ENCODE data around the gene XCL1.
"Not testable (repeated sequence)": the region's sequence is repeated elsewhere in the genome, so short reads cannot be mapped to it uniquely, and the experiment has no call there.

XCL1 gene, protein sequence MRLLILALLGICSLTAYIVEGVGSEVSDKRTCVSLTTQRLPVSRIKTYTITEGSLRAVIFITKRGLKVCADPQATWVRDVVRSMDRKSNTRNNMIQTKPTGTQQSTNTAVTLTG

DNA sequence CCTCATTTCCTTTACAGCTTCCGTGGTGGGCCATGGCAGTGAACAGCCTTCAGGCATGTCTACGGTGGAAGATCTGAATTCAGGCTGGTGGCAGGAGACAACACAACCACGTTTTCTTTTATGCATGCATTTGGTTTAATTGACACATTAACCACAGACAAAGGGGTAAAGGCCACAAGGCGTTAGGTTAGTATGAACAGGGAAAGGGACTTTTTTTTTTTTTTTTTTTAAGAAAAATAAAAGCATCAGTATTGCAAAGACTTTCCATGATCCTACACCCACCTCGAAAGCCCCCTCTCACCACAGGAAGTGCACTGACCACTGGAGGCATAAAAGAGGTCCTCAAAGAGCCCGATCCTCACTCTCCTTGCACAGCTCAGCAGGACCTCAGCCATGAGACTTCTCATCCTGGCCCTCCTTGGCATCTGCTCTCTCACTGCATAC lies at the start of gene XCL1:
Gene XCL1 (plus strand): TSS at position 361 of the 444 bp plus-strand sequence. CDS start 33 bp downstream, at position 394.
- DNase-seq: not testable (repeated sequence)

DNA sequence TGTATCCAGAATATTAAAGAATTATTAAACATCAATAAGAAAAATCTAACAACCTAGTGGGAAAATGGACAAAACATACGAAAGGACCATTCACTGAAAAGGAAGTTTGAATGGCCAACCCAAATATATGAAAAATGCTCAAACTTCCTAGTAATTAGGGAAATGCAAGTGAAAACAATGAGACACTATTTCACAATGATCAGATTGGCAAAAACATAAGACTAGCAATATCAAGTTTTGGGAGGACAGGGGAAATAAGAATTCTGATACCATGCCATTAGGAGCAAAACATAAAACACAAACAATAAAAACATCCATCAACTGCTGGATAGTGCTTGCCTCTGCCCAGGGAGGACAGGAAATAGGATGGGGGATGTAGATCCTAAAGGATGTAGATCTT lies 46.9 kb upstream of the XCL1 start:
- DNase-seq: no peak

DNA sequence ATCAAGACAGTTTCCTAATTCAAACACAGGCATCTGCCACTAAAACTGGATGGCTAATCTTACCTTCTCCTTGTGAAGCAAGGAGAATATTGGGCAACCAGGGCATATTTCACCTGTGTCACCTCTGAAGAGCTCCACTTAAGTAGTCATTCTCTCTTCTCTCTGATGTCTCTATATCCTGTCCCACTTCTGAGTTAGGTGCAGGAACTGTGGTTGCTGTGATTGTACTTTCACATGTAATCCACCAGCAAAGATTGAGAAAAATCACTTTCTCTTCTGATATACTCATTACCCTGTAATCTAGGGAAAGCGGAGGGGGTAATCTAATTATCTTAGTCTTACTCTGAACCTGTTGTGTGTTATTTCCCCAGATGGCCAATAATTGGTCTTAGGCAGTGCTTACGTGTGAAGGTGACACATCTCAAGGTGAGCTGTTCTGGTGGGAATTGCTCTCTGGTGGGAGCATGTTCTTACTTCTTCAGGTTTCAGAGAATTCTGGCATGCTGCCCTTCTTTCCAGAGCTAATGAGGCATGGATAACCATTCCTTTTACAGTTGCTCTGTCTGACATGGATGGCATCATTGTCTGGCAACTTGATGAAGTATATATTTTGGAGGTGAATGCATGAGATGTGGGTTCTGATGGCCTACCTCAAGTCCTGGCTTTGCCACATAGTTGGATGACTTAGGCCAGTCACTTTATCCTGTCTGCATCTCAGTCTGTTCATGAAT lies 44.6 kb upstream of the XCL1 start:
- DNase-seq: no peak

DNA sequence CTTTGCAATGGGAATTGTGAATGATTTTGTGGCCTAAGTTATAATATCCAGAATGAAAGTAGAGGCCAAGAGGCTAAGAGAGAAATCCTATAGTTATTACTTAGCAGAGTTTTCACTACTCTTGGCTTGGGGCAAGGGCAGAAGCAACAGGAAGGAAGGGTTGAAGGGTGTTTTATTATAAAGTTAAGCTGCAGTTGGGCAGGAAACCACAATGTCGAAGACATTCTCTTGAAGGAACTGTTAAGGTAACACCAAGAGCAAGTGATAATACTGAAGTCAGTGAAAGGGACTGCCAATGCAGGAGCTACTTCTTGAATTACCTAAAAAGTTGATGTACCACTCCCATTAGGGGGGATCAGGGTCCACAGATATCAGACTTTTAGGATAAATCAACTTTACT lies 40.9 kb upstream of the XCL1 start:
- DNase-seq: no peak

DNA sequence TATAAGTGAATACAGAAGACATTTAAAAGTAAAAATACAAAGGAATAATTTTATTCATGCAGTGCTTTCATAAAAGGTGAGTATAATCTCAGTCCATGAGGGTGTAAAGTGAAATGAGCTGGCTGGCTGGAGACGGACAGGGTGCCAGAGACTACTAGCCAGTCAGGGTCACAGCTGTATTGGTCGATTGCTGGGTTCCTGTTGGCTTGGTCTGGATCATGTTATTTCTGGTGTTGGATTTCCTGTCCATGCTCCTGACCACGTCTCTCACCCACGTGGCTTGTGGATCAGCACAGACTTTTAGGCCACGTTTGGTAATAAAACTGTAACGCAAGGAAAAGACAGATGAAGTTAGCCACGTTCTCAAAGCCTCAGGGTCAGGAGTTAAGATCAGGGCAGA lies 35.6 kb upstream of the XCL1 start:
- DNase-seq: not testable (repeated sequence)

DNA sequence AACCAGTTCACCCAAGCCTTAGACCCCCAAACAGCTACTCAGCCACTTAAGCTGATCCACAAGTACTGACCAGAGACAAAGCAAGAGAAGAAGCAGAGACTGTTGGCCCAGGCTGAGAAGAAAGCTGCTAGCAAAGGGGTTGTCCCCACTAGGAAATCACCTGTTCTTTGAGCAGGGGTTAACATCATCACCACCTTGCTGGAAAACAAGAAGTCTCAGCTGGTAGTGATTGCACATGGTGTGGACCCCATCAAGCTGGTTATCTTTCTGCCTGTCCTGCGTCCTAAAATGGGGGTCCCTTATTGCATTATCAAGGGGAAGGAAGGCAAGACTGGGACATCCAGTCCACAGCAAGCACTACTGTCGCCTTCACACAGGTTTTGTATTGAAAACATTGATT lies 33.4 kb upstream of the XCL1 start:
- DNase-seq: not testable (repeated sequence)

DNA sequence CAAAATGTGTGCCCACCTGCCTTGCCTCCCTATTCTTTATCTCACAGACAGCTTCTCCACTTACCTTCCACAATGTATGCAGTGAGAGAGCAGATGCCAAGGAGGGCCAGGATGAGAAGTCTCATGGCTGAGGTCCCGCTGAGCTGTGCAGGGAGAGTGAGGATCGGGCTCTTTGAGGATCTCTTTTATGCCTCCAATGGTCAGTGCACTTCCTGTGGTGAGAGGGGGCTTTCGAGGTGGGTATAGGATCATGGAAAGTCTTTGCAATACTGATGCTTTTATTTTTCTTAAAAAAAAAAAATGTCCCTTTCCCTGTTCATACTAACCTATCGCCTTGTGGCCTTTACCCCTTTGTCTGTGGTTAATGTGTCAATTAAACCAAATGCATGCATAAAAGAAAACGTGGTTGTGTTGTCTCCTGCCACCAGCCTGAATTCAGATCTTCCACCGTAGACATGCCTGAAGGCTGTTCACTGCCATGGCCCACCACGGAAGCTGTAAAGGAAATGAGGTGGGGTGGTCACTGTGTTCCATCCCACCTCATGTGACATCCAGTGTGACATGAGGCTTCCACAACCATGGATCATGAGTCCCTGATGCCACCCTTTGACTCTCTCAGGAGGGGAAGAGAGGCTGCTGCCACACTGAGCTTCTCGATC lies 32.4 kb upstream of the XCL1 start, which contains the start of gene XCL2:
Gene XCL2 (minus strand): TSS at position 158 of the 659 bp plus-strand sequence. CDS start 33 bp downstream, at position 125.
- DNase-seq: not testable (repeated sequence)

DNA sequence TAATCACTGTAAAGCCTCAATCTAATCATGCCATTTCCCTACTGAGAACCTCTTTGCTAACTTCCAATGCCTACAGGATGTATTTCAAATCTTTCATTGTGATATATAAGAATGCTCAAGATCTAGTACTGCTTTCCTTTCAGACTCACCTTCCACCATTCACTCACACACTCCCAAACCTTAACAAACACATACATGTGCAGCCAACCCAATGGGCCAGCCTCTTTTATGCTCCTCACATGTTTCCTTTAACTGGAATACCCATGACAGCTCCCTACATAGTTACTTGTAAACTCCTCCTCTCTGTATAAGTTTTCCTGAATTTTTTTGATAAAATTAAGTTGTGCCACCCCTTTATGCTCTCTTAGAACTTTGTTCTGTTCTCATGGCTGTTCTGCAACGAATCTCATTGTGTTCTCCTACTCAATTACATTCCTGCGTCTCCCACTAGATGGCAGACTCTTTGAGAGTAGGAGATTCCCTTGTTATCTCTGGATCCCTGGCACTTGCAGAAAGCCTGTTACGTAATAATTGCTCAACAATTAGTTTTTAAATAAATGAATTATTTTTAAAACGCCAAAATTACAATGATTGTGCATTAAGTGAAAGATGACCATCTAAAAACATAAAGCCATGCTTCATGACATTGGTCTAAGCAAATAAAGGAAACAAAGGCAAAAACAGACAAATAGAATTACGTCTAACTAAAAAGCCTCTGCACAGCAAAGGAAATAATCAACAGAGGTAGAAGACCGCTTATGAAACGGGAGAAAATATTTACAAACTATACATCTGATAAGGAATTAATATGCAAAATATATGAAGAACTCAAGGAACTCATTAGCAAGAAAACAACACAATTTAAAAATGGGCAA lies 30.5 kb upstream of the XCL1 start:
- DNase-seq: not testable (repeated sequence)

DNA sequence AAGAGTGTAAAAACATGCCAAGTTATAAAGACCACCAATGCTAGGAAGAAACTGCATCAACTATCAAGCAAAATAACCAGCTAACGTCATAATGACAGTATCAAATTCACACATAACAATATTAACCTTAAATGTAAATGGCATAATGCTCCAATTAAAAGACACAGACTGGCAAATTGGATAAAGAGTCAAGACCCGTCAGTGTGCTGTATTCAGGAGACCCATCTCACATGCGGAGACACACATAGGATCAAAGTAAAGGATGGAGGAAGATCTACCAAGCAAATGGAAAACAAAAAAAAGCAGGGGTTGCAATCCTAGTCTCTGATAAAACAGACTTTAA lies 29.9 kb upstream of the XCL1 start:
- DNase-seq: not testable (repeated sequence)

DNA sequence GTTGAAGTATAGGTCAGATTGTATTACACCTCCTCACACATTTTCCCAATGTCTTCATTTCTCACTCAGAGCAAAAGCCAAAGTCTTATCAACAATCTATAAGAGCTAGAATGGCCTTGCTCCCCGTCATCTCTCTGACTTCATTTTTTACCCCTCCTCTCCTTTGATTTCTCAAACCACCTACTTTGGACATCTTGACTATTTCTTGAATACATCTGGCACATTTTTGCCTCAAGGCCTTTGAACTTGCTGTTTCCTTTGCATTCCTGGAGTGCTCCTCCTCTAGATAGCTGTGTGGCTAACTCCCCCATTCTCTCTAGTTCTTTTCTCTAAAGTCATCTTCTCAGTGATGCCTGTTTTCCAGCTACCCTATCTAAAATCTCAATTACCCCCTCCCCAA lies 25.4 kb upstream of the XCL1 start:
- DNase-seq: no peak

DNA sequence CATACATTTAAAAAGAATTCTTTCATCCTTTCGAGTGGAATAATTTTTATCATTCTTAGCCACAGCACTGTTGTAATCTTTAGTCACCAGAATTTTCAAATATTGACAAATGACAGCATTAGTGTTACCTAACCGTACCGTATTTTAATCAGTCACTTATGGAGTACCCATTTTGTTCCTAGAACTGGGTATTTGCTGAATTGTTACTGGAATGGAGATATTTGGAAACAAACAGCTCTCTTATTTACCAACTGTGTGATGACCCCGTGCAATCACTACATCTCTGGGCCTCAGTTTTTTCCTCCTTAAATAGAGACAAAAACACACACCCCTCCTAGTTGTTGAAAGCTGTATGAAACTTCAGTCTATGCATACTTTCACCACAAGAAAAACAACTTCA lies 24.7 kb upstream of the XCL1 start:
- DNase-seq: no peak

DNA sequence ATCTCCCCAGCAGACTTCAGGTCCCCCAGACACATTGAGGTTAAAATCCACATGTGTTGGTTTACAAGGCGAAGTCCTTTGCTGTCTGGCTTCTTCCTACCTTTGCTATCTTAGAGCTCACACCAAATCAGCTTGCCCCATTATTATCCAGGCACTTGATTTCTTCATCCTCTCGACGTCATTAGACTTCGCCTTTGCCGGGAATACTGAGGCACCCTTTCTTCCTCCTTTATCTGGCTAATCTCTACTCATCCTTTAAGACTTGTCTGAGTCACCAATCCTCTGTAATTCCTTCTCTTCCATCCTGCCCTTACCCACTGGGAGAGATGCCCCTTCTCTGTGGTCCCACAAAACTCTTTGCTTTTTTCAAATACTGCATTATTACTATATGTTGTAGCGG lies 23.4 kb upstream of the XCL1 start:
- no peak for DNase-seq

DNA sequence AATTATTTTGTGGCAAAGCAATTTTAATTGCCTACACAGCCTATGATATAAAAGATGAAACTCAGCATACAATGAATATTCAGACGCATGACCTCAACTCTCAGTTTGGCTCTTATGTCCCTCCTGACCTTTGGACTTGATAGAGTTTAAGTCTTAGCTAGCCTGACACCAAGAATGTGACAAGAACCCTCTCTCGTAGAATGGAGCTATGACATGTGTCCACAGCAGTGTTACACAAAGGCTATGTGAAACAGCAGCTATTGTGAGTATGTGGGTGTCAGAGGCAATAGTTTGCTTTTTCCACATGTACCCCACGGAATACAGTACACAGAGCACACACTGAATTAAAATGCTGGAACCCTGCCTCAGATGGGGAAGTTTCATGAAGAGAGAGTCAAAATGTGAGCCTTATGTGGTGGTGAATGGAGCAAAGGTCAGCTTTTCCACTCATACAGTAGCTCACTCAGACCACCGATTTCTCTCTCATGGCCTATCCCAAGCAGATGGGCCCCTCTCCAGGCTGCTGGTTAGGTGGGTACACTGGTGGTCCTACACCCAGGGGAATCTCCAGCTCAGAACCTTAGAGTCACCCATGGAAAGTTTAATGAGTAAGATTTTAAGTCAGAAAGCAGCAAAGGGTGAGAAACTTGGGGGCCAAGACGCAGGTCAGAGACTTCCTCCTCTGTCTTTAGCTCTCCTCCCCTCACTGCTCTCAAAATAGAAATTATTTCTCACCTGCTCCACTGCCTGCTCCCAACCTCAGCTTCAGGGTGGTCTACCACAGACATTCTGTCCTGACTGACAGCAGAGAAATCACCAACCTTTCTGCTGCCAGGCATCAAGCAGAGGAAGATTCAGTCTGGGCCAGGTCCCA lies 22.5 kb upstream of the XCL1 start:
- no peak for DNase-seq

DNA sequence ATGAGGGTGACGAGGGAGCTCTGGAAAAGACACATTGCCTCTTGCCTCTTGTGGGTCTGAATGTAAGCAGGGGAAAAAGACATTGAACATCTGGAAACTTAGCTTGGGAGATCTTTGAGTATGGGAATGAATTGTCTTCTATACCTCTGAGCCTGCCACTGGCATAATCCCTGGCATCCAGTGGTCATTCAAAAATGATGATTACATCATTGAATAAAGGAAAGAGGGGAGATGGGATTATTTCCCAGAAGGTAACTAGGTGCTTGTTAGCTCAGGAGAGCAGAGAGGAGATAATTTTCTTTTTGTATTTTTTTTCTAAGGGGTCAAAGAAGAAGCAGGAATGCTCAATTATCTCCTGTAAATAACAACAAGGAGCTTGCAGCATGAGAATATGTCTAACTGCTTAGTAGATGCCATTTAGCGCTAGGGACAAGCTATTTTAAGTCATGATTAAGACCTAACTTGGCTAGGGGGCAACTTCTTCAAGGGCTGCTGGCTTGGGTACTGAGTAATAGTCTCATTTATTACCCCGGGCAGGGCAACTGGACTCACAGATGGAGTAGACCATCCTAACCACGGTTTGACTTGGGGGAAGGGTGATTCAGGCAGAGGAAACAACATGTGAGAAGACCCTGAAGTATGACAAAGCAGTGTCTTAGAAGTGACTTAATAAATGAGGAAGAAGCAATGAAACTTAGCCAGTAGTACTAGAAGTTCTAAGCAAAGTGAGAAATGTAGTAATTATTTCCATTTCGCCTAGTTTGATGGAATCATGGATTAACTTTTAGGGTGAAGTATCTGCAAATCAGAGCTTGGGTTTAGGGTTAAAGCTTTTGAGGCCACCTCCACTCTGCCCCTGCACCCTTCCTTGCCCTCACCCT lies 21.6 kb upstream of the XCL1 start:
- DNase-seq: no peak

DNA sequence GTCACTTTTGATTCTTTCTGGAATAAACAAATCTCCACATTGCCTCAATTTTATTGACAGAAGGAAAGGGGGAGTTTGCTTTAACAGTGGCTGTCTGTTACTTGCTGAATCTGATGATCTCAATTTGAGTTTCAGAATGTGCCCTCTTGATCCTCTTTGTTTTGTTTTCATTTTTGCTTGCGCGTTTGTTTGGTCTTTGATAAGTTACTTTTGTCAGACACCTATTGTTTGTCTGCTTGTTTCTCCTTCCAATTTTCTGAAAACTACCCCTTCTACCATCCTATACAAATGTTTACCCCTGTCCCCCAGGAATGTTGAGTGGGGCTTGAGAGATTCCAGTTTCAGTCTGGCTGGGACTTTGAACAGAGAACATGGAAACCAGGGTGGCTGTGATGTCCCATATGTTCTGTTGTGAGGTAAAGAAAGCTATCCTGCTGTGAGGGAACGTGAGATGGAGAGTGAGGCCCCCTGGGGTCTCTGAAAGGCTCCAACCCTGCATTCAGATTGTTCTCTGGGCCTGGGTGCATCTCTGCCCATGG lies 20.8 kb upstream of the XCL1 start:
- DNase-seq: no peak

DNA sequence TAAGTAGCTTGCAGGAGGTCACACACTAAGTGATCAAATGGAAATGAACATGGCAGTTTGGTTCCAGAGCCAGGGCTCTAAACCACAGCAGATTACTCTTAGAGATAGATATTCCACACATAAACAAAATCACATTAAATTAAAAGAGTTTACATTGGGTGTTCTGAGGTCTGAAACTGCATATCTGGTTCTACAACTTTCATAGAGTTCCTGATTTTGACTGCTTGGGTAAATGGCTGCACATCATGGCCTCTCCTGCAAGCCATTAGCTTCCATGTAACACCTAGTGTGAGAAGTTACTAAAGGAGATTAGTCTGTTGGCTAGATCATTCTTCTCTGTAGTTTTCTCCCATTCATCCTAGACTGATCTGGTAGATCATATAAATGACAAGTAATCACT lies 19.8 kb upstream of the XCL1 start:
- DNase-seq: no peak

DNA sequence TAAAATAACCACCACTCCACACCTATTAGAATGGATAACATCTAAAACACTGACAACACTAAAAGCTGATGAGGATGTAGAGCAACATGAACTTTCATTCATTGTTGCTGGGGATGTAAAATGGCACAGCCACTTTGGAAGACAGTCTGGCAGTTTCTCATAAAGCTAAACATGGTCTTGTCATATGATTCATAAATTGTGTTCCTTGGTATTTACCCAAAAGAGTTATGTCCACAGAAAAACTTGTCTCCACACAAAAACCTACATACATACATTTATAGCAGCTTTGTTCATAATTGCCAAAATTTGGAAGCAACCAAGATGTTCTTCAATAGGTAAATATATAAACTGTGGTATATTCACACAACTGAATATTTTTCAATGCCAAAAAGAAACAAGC lies 16.0 kb upstream of the XCL1 start:
- no peak for DNase-seq

DNA sequence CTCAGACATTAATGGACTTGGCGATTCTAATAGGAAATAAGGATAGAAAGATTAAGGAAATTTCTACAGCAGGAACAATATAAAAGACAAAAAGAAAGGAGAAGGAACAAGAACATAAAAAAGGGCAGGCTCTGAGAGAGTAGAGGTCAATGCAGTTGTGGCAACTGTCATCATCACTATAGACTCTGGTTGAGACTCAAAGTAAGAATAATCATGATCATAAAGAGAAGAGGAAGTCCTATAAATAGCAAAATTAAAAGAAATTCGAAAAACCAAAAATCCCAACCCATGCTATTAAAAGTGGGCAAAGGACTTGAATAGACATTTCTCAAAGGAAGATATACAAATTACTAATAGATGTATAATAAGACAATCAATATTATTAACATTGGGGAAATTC lies 14.4 kb upstream of the XCL1 start:
- no peak for DNase-seq

DNA sequence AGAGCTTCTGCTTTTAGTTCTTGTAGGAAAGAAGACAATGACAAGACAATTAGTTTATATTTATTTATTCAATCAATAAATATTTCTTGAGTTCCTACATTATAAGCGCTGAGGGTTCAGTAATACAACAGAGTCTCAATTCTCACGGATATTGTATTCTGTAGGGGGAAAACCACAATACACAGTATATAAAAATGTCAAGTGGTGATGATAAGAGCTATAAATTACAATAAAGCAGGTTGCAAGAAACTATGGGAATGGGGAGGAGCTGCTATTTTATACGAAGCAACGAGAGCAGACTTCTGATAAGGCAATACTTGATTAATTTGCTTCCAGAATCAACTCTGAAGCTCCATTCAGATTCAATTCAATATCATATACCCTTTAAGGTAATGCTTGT lies 10.6 kb upstream of the XCL1 start:
- no peak for DNase-seq

DNA sequence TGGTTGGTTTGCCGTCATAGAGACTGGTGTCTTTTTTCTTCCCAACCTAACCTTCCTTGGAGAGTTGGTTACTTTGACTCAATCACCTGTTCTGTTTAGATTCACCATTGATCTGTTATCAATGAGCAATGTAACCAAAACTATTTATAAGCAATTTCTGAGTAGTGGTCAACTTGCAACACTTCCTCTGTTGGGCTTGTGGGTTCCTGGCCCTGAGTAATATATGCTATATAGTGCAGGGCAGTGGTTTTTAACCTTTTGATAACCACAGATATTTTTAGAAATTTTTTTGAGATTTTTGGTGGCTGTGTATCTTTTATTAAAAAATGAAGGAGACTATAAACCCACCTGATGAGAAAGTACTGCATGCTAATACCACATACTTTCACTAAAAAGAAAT lies 9.4 kb upstream of the XCL1 start:
- no peak for DNase-seq

DNA sequence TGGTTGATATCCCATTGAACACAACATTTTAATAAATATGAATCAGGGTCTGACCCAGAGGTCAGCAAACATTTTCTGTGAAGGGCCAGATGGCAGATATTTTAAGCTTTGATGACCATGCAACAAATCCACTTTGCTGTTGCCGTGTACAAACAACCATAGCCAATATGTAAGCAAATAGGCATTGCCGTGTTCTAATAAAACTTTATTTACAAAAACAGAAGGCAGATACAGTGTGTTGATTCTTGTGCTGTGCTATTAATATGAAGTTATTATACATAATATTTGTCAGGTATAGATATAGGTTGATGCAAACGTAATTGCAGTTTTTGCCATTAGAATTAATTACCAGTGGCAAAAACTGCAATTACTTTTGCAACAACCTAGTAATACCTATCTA lies 8.8 kb upstream of the XCL1 start:
- no peak for DNase-seq
